Stimulated activated naive CD4-positive, alpha-beta T cell (primary cell): ENCODE data around the gene GALNTL6.
A peak's percentile ranks its signal among the peaks of the same experiment; 100 is the strongest.
"Not testable (repeated sequence)": the region's sequence is repeated elsewhere in the genome, so short reads cannot be mapped to it uniquely, and the experiment has no call there.

Experiments
- DNase-seq, 6 experiments: peaks; one replicate each; lab custom pipeline; 2025; lab: John Stamatoyannopoulos, UW

The GALNTL6 gene

DNA sequence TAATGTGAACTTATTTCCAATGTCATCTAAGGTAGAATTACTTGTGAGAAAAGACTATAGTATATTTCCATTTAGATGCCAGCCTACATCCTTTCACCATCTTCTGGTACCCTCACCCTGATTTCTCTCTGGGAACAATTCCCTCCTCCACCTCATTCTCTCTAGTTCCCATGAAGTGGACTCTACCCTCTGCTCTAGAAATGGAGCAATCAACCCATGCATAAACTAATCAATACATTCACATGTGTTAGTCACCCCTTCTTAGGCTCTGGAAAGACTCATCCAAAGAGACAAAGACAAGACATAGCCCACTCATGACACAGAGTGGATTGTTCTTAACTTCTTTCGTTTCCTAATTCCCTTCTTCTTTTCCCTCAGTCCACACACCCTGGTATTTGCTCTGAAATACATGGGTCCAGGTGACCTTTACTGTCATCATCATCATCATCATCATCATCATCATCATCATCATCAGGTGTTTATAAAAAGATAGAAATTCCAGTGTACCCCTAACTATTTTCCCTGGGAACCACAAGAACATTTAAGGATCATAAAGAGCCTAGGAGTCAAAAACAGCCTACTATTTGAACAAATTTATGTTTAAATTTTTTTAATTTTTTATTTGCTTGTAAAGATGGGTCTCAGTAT, 1056.5 kb downstream of the GALNTL6 start:
- DNase-seq = no peak

DNA sequence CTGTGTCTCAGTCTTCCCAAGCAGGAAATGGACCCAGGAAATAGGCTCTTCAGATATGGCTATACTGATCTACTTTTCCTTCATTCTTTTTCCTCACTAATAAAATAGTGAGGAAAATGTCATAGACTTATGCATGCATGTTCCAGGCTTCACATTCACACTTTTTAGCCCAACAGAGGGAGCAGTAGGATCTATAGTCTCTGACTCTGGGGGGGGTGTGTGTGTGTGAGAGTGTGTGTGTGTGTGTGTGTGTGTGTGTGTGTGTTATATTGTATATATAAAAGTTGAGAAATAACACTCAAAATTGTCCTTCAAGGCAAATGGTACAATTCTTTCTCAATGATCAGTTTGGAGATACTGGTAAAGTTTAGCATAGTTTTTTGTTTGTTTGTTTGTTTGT, 1058.2 kb downstream of the GALNTL6 start:
- DNase-seq = no peak

DNA sequence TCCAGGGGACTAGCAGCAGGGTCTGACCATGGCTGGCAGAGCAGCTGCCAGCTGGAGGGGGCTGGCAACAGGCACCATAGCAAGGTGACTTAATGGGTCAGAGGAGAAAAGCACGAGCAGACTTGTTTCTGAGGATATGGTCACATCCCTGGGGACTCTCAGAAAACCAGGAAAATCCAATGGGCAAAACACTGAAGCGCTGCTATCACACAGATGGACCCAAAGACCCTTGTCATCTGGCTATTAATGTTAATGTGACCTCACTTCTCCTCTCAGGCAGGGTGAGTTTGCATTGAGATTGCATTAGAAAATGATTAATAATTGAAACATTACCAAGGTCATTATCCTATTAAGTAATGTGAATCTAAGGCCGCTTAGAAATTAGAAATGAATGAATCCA, 1061.7 kb downstream of the GALNTL6 start:
- no peak for DNase-seq

DNA sequence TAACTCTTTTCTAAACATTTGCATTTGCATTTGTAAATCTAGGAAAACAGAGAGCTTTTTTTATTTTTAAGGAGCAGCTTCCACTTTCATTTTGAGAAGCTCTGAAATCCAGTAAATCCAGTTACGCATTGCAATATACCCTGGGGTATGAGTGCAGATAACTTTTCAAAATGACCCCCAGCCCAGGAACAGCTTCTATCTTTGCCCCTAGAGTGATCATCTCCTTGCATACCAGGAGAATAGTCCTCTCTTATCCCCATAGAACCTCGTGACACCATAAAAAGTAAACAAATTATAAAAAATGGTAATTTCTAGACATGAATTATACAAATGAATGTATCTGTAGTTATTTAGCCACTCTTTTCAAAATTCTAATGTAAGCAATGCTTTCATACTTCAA, 1063.2 kb downstream of the GALNTL6 start:
- no peak for DNase-seq

DNA sequence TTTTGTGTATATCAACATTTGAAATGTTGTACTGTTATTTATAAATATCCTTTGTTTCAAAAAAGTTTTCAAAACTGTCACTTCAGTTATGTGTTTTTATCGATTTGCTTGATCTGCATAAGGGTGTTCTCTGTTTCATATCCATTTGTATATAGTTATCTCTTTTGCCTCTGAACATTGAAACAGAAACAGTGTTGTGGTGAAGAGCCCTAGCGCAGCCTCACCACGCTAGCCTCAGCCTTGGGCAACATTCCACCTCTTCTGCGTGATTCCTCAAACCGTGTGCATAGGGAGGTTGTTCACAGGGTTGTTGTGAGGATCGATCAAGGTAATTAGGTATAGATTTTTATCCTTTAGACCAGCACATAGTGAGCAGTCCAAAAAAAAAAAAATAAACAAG, 1068.4 kb downstream of the GALNTL6 start:
- DNase-seq = no peak

DNA sequence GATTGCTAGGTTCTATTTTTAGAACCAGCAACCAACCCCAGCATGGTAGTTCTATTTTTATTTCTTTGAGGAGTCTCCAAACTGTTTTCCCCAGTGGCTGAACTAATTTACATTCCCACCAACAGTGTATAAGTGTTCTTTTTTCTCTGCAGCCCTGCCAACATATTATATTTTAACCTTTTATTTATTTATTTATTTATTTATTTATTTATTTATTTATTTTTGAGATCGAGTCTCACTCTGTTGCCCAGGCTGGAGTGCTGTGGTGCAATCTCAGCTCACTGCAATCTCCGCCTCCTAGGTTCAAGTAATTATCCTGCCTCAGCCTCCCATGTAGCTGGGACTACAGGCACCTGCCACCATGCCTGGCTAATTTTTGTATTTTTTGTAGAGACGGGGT, 1074.2 kb downstream of the GALNTL6 start:
- DNase-seq = not testable (repeated sequence)

DNA sequence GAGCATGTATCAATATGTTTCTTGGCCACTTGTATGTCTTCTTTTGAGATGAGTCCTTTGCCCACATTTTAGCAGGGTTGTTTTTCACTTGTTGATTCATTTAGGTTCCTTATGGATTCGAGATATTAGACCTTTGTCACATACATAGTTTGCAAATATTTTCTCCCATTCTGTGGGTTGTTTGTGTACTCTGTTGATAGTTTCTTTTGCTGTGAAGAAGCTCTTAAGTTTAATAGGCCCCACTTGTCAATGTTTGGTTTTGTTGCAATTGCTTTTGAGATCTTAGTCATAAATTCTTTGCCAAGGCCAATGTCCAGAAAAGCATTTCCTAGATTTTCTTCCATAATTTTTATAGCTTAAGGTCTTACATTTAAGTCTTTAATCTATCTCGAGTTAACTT, 1074.8 kb downstream of the GALNTL6 start:
- no peak for DNase-seq

DNA sequence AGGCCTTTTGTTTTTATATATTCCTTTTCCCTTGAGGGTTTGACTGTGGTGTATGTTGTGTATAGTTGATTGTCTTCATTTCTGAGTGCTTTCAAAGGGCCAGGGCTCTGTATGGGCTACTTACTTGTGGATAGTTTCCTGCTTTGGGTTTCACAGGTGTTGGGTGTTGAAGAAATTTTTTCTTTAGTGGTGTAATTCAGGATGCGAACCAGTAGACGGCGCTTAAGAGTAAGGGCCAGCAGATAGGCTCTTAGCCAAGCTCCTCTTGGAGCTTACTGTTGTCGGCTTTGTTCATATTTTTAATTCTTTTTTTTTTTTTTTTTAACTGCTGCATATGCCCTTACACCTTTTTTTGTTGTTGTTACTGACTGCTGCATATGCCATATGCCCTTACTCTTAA, 1079.1 kb downstream of the GALNTL6 start:
- DNase-seq = no peak

DNA sequence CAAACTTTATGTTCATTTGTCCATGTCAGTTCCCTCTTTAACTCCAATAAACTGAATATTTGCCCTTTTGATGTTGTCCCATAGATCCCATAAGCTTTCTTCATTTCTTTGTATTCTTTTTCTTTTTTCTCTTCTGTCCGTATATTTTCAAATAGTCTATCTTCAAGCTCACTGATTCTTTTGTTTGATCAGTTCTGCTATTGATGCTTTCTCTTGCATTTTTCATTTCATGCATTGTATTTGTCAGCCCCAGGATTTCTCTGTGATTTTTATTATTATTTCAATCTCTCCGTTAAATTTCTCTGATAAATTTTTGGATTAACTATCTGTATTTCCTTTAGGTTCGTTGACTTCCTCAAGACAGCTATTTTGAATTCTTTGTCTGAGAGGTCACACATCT, 1082.5 kb downstream of the GALNTL6 start:
- DNase-seq = no peak

DNA sequence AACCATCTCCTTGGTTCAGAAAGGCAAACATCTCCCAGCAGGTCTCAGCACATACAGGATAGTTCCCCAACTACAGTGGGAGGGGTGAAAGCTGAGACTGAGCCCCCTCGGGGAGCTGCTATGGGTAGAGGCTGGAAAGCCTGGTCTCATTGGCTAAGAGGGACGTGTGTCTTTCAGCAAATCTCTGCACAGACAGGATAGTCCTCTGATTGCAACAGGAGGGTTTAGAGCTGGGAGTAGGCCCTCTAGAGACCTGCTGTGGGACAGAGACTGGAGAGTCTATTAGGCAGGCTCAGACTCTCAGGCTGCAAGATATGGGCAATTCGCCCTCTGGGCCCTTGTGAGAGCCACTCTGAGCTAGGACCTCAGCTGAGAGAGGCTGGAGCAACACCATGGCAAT, 1083.8 kb downstream of the GALNTL6 start:
- no peak for DNase-seq

DNA sequence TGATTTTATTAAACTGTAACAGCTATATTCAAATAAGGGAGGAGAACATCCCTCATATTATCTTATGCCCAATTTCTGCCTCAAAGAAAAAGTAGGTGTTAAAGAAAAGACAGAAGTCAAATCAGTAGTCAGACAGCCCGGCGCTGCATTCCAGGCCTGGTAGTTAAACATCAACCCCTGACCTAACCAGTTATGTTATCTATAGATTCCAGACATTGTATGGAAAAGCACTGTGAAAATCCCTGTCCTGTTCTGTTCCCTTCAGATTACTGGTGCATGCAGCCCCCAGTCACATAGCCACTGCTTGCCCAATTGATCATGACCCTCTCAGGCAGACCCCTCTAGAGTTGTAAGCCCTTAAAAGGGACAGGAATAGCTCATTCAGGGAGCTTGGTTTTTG, 1085.5 kb downstream of the GALNTL6 start:
- DNase-seq = no peak

DNA sequence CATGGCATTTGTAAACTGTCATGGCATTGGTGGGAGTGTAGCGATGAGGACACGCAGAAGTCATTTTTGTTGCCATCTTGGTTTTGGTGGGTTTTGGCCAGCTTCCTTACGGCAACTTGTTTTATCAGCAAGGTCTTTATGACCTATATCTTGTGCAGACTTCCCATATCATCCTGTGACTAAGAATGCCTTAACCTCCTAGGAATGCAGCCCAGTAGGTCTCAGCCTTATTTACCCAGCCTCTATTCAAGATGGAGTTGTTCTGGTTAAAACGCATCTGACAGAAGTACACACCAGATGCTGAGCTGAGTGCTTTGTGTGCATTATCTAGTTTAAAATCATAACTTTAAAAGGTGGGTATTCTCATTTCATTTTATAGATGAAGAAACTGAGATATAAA, 1086.7 kb downstream of the GALNTL6 start:
- no peak for DNase-seq

DNA sequence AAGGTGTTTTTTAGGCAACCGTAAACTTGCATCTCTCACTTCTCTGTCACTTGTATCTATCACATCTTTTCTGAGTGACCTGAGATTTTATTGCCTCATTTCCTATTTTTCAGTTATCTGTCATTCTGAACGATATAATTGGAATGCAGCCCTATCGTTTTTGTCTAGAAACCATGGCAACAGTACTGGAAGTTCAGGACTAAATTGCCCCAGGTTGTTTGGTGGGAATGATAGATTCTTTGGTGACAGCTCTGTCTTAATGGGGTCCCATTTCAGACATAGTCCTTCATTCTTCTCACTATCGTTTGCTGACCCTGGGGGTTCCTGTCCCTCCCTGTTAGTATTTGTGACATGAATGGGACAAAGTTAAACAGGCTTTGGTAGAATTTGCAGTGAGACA, 1087.7 kb downstream of the GALNTL6 start:
- no peak for DNase-seq

DNA sequence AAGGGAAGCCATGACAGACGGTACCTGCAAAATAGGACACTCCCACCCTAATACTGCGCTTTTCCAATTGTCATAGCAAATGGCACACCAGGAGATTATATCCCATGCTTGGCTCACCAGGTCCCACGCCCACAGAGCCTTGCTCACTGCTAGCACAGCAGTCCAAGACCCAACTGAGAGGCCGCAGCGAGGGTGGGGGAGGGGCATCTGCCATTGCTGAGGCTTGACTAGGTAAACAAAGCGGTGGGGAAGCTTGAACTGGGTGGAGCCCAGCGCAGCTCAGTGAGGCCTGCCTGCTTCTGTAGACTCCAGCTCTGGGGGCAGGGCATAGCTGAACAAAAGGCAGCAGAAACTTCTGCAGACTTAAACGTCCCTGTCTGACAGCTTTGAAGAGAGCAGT, 1099.3 kb downstream of the GALNTL6 start:
- not testable (repeated sequence) for DNase-seq

DNA sequence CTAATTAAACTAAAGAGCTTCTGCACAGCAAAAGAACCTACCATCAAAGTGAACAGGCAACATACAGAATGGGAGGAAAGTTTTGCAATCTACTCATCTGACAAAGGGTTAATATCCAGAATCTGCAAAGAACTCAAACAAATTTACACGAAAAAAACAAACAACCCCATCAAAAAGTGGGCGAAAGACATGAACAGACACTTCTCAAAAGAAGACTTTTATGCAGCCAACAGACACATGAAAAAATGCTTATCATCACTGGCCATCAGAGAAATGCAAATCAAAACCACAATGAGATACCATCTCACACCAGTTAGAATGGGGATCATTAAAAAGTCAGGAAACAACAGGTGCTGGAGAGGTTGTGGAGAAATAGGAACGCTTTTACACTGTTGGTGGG, 1104.2 kb downstream of the GALNTL6 start:
- DNase-seq = not testable (repeated sequence)

DNA sequence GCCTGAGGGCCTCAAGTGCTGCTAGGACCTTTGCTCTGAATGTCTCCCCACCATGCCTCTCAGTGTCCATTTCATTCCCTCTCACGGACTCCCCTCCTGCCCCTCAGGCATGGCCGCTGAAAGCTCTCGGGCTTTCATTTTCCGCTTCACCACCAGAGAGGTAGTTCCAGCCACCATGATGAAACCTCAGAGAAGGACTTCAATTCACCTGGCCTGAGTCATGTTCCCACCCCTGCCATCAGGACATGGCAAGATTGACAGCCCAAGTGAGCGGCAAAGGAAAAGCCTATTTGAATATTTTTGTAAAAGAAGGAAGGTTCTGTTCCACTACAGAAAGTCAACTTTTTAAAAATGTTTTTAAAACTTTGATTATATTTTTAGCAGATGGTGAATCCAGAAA, 1106.1 kb downstream of the GALNTL6 start:
- no peak for DNase-seq

DNA sequence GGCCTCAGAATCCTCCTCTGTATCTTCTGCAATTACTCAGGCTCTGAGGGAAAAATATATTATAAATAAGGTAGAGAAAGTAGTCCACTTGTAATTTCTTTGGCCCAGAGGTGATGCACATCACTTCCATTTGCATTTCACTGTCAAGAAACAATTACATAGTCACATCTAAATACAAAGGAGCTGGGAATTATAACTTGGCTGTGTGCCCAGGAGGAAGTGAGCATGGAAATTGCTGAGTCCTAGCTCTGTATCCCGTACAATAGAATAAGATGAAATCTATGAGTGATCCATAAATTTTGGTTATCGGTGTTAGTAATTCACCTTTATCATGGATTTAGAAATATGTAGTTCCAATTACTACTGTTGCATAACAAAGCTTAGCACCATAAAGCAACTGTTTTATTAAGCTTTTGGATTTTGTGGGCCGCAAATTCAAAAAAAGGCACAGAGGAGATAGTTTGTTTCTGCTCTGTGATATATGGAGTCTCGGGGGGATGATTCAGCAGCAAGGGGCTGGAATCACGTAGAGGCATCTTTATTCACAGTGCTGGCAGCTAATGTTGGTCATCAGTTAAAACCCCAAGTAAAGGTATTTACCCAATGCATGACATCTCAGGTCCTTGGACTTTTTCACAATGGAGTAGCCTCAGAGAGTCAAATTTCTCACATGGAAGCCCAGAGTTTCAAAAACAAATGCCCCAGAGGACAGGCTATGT, 1114.1 kb downstream of the GALNTL6 start:
- no peak for DNase-seq

DNA sequence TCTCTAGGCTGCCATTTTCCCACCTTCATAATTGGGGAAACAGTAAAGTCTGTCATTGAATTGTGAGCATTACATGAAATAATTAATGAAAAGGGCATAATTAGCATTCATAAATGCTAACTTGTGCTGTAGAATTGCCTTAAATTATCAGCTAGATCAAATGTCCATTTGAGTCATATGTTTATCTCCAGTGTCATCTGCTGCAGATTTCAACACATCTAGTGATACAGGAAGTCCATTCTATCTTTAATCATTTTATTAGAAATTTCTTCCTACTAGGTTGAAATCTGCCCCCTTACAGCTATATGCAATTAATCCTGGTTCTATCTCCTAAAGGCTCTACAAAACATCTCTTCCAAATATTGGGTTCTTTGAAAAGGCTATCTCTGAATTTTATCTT, 1115.1 kb downstream of the GALNTL6 start:
- DNase-seq = peak in 1 of 6 experiments; percentile 1

DNA sequence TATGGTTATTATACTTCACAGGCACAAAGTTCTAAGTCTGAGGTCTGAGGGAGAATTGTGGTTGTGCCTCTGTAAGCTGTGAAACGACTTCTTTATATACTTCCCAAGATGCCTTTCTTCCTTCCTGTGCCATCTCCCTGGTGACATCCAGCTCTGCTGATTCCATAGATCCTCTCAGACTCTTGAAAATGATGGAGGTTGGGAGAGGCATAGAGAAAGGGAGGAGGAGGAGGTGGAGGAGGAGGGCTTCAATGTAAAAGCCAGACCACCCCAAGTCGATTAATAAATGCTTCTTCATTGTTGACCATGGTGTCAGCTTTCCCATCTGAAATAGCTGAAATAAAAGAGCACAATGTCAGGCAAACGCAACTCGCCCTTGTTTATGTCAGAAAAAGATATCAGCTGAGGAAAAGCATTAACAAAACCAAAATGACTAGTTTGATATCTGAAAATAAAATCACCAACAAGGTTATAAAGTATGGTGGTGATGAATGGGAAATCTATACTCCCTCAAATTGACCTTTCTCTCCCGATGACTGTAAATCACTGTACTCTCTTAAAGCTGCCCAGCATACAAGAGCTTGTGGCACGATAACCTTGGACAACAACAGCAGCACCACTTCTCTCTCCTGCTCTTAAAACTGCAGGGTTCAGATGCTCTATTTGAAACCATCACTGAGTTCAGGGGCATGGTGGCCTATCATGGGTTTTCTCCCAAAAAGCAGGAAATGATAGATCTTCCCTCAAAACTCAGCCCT, 1125.0 kb downstream of the GALNTL6 start:
- DNase-seq = no peak

DNA sequence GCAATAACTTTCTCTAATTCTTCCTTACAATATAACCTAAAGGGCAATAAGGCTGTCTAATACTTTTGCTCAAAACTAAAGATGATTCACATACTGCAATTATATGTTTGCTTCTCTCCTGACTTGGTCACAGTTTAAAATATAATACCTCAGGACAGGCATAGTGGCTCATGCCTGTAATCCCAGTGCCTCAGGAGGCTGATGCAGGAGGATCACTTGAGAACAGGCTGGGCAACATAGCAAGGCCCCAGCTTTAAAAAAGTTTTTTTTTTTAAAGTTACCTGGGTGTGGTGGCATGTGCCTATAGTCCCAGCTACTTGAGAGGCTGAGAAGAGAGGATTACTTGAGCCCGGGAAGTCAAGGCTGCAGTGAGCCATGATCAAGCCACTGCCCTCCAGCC, 1125.7 kb downstream of the GALNTL6 start:
- DNase-seq = no peak

DNA sequence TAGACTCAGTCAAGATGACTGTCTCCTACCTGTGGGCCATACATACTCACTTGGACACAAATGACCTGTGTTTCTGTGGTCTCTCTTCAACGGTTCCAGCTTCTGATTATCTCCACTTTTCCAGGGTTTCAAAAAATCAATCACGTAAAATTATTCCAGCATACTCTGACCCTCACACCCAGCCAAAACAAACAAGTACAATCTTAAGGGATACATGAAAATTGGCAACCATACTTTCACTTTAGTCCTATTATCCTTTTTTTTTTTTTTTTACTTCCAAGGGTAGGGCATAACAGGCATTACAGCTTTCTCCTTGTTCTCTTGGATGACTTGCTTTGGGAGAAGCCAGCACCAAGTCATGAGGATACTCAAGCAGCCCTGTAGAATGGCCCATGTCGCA, 1129.6 kb downstream of the GALNTL6 start:
- no peak for DNase-seq

DNA sequence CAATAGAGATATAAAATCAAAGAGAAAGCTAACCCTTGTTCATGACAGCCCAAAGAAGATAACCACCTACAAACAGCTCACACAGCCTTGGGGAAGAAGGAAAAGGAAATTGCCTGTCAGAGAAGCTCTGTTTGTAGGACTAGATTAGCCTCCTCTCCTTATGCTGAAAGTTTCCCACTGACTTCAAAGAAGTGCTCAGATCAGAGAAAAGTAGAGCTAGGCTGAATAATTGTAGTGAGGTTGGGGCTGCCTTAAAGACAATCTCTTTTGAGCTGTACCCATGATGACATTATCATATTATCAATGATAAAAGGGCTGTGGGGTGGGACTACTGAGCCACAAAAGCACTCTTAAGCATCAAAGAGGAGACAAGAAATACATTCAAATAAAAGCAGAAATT, 1132.4 kb downstream of the GALNTL6 start:
- DNase-seq = no peak

DNA sequence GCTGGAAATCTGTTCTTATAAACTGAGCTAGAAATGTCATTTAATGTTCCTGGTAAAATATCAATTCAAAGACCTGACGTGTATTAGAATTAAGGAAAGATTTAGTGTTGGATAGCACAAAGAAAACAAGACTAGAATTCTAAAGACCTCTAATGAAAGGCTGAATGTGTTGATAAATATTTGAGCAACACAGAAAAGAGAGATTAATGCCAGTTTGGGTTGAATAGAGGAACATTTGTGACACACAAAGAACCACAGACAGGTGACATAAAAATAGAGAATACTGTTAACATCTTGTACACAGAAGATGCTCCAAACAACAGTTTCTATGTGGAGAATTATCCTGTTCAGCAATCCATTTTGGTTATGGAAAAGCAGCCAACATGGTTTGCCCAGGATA, 1133.3 kb downstream of the GALNTL6 start:
- no peak for DNase-seq
